ENCODE measurements around the gene POR. TPM values are rescaled to one million over a fixed set of nuclear protein-coding genes. Genes with fewer than 3 reads are reported as not detected.

The POR gene
- total and polyA plus RNA-seq, 2 of the 8 experiments (the other 6 are each of a cell fraction or from before 2014, with no cell fraction given), result 98.7 to 144 TPM

DNA sequence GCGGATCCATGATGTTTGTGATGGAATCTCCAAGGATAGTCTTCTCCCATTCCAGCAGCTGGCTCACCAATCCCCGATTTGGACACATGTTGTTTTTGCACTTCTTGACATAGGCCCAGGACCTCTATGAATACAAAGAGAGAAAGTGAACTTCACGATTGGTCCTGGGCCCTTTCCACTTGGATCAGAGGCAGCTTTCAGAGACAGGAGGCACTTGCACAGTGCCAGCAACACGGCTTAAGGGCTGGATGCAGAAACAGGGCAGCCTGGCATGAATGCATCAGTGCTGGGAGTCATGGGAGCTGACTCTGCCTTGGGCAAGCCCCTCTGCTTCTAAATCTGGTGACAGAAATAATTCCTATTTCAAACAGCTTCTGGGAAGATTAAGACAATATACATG is 81.5 kb downstream of the POR start (continued):
- TF ChIP-seq, protein P1, sequence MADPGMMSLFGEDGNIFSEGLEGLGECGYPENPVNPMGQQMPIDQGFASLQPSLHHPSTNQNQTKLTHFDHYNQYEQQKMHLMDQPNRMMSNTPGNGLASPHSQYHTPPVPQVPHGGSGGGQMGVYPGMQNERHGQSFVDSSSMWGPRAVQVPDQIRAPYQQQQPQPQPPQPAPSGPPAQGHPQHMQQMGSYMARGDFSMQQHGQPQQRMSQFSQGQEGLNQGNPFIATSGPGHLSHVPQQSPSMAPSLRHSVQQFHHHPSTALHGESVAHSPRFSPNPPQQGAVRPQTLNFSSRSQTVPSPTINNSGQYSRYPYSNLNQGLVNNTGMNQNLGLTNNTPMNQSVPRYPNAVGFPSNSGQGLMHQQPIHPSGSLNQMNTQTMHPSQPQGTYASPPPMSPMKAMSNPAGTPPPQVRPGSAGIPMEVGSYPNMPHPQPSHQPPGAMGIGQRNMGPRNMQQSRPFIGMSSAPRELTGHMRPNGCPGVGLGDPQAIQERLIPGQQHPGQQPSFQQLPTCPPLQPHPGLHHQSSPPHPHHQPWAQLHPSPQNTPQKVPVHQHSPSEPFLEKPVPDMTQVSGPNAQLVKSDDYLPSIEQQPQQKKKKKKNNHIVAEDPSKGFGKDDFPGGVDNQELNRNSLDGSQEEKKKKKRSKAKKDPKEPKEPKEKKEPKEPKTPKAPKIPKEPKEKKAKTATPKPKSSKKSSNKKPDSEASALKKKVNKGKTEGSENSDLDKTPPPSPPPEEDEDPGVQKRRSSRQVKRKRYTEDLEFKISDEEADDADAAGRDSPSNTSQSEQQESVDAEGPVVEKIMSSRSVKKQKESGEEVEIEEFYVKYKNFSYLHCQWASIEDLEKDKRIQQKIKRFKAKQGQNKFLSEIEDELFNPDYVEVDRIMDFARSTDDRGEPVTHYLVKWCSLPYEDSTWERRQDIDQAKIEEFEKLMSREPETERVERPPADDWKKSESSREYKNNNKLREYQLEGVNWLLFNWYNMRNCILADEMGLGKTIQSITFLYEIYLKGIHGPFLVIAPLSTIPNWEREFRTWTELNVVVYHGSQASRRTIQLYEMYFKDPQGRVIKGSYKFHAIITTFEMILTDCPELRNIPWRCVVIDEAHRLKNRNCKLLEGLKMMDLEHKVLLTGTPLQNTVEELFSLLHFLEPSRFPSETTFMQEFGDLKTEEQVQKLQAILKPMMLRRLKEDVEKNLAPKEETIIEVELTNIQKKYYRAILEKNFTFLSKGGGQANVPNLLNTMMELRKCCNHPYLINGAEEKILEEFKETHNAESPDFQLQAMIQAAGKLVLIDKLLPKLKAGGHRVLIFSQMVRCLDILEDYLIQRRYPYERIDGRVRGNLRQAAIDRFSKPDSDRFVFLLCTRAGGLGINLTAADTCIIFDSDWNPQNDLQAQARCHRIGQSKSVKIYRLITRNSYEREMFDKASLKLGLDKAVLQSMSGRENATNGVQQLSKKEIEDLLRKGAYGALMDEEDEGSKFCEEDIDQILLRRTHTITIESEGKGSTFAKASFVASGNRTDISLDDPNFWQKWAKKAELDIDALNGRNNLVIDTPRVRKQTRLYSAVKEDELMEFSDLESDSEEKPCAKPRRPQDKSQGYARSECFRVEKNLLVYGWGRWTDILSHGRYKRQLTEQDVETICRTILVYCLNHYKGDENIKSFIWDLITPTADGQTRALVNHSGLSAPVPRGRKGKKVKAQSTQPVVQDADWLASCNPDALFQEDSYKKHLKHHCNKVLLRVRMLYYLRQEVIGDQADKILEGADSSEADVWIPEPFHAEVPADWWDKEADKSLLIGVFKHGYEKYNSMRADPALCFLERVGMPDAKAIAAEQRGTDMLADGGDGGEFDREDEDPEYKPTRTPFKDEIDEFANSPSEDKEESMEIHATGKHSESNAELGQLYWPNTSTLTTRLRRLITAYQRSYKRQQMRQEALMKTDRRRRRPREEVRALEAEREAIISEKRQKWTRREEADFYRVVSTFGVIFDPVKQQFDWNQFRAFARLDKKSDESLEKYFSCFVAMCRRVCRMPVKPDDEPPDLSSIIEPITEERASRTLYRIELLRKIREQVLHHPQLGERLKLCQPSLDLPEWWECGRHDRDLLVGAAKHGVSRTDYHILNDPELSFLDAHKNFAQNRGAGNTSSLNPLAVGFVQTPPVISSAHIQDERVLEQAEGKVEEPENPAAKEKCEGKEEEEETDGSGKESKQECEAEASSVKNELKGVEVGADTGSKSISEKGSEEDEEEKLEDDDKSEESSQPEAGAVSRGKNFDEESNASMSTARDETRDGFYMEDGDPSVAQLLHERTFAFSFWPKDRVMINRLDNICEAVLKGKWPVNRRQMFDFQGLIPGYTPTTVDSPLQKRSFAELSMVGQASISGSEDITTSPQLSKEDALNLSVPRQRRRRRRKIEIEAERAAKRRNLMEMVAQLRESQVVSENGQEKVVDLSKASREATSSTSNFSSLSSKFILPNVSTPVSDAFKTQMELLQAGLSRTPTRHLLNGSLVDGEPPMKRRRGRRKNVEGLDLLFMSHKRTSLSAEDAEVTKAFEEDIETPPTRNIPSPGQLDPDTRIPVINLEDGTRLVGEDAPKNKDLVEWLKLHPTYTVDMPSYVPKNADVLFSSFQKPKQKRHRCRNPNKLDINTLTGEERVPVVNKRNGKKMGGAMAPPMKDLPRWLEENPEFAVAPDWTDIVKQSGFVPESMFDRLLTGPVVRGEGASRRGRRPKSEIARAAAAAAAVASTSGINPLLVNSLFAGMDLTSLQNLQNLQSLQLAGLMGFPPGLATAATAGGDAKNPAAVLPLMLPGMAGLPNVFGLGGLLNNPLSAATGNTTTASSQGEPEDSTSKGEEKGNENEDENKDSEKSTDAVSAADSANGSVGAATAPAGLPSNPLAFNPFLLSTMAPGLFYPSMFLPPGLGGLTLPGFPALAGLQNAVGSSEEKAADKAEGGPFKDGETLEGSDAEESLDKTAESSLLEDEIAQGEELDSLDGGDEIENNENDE (IDR thresholded peaks at IDR 0.05; ENCODE audit: insufficient replicate concordance, low read length), result no peak
- no peak for TF ChIP-seq POLR2AphosphoS5 (IDR thresholded peaks at IDR 0.05; ENCODE audit: low read depth, low read length)
- TF ChIP-seq POLR2A (IDR thresholded peaks at IDR 0.05; ENCODE audit: control extremely low read depth in 1 of 2, low read depth in 2 of 2, low read length in 2 of 2), result no peak
- TF ChIP-seq BRCA1 (IDR thresholded peaks at IDR 0.05; ENCODE audit: low read depth, low read length), result no peak
- TF ChIP-seq SIRT6 (IDR thresholded peaks at IDR 0.05; ENCODE audit: low read length), result no peak
- no peak for TF ChIP-seq NANOG (IDR thresholded peaks at IDR 0.05; ENCODE audit: insufficient read depth, low read depth, low read length, poor library complexity, severe bottlenecking)
- TF ChIP-seq KDM1A (IDR thresholded peaks at IDR 0.05; ENCODE audit: borderline replicate concordance, low read length), result no peak
- TF ChIP-seq MAFK (IDR thresholded peaks at IDR 0.05; ENCODE audit: low read depth, low read length), result no peak
- TF ChIP-seq TEAD4 (IDR thresholded peaks at IDR 0.05; ENCODE audit: low read depth, low read length), result no peak
- TF ChIP-seq, protein P2, sequence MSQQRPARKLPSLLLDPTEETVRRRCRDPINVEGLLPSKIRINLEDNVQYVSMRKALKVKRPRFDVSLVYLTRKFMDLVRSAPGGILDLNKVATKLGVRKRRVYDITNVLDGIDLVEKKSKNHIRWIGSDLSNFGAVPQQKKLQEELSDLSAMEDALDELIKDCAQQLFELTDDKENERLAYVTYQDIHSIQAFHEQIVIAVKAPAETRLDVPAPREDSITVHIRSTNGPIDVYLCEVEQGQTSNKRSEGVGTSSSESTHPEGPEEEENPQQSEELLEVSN (IDR thresholded peaks at IDR 0.05), result no peak
- TF ChIP-seq SP2 (IDR thresholded peaks at IDR 0.05; ENCODE audit: low read length), result no peak
- TF ChIP-seq KDM5A (IDR thresholded peaks at IDR 0.05; ENCODE audit: low read length), result no peak
- no peak for TF ChIP-seq CBX8 (IDR thresholded peaks at IDR 0.05; ENCODE audit: borderline replicate concordance, low read depth, low read length)
